SK-MEL-5 (cell line): Measurements from ENCODE around the gene AAMP. TPM values are rescaled to one million over a fixed set of nuclear protein-coding genes. Genes with fewer than 3 reads are reported as not detected.
"Not testable (repeated sequence)": the region's sequence is repeated elsewhere in the genome, so short reads cannot be mapped to it uniquely, and the experiment has no call there.

Experiments used
- DNase-seq: peaks from one replicate; pipeline ENCODE4 v3.0.0-alpha.2; 2016; ENCODE audit warnings: low read depth, low spot score
- in situ Hi-C: cut with HindIII; loops from 2 replicates; pipeline ENCODE4 v1.10.0; 2016; ENCODE audit warnings: low sequenced_read_pairs, high pct_unique_total_duplicates, low pct_unique_long_range_greater_than_20kb
- total RNA-seq: library from RNA; depleted of rRNA; stranded (reverse); fragments of >200 nt; shearing (Covaris generic); gene quantifications from 2 replicates; pipeline ENCODE4 v1.2.3, GENCODE V29; 2014

Gene AAMP
- total RNA-seq, 1 experiment from 2014 or later = 153 TPM

GRCh38 chr2:218281449-218281848, 11.5 kb upstream of the AAMP start:
- in situ Hi-C loops = no loop called here

DNA sequence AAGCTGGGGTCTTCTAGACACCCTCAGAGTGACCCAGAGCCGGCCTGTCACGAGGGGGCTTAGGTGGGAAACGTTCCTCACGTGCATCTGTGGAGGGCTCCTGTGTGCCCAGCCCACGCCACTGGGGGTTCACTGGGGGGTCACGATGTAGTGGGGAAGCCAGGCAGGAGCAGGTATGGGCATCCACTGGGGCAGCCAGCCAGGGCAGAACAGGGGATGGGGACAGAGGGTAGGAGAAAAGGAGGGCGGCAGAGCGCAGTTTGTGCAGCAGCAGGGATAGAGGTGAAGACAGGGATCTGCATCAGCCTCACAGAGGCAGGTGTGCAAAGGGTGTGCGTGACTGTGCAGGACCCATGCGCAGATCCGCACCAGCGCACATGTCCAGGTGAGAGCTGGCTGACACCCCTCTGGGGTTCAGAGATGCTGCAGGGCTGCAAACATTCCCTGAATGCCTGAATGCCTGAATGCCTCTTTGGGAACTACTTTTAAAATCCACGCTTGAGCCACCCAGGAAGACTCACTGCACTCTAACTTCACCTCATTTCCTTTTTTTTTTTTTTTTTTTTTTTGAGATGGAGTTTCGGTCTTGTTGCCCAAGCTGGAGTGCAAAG, 10.4 kb upstream of the AAMP start:
- no peak for DNase-seq
- in situ Hi-C loops = no loop called here

More at GRCh38 chr2:218281449-218281848, 11.5 kb upstream of the AAMP start:
- DNase-seq = no peak

- in situ Hi-C loops = no loop called here
- no peak for DNase-seq
These were observed 8.8 kb upstream of the AAMP start for GRCh38 chr2:218278531-218279360.

DNA sequence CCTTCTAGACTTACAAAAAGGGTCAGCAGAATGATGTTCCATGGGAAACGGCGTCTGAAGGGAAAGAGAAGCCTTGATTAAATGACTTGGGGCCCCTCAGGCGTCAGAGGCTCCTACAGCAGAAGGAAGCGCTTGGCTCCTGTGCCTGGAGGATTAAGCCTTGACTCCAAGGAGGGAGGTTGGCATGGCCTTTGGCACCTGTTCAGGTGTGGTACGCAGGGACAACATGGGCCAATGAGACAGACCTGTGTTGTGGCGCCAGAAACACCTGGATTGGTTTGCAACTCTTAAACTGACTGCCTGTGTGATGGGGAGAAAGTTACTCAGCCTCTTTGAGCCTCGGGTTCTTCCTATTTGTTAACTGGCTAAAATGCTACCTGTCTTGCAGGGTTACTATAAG, 8.0 kb upstream of the AAMP start:
- in situ Hi-C loops = no loop called here
- no peak for DNase-seq

DNA sequence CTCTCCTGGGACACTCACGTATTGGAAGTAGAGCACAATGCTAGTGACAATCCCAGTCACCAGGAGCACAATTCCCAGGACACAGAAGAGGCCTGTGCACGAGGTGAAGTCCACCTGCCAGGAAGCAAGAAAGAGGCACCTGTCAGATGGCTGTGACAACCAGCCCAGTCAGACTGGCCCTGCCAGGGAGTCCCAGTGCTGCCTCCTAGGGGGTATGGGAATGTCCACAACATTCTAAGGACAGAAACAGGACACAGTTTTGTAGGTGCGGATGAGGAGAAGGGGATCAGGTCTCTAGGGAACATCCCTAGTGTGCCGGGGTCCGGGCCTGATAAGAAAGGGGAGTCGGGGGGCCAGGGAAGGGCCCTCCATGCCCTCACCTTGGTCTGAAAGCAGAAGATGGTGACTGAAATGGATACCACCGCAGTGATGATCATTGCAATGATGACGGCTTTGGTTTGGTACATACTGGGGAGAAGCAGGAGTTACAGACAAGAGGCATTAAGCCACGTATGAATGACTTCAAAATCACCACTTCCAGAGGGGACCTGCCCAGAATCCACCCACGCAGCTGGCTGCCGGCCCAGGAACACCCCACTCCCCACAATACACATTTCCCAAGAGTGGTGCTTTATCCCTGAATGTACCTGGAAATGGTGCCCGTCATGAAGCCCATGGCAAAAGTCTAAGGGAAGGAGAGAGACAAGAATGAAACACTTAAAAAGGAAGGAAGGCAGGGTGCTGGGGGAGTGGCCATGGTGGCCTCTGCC, 7.2 kb upstream of the AAMP start:
- in situ Hi-C loops = no loop called here
- DNase-seq = no peak

DNA sequence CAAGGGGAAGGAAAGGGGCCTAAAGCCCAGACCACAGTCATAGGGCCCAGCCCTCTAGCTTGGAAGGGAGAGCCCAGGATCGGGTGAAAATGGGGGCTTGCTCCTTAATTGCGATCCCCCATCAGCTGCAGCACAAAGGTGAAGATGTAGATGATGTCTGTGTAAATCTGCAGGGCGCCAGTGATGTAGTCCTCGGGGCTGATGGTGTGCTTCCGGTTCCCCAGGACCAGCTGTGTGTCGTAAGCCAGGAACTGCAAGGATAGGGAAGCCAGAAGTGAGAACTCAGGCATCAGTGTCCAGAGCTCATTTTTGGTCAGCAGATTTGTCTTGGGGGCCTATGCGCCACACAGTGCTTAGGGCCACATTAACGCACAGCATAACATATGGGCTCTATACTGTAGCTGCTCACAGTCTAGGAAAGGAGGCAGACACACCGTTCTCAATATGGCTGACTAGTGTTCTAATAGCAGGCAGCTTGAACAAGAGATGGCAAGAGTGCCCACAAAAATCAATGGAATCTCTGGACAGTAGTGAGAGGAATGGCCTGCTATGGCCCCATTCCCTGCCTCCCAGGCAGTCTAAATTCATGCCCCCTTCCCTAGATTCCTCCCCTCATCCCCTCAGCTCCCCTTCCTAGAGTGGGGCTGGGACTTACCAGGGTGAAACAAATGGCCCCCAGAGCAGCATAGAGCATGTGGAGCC, 5.6 kb upstream of the AAMP start:
- in situ Hi-C loops = no loop called here
- no peak for DNase-seq

- DNase-seq = no peak
- in situ Hi-C loops = no loop called here
These were observed 4.6 kb upstream of the AAMP start for GRCh38 chr2:218274586-218274985.

DNA sequence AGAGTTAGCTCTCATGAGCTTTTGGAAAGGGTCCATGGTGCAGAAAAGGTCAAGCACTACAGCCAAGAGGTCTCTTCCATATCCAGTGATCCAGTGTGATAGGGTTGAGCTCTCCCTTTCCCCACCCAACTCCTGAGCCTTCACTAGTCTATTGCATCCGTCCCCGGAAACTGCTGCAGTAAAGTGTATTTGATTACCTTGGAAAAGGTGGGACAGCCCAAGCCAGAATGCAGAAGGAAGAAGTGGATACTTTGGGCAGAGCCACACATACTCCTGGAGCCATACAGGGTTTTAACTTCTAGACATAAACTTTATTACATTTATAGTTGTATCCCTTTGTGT, 3.9 kb upstream of the AAMP start:
- in situ Hi-C loops = no loop called here
- DNase-seq = no peak

GRCh38 chr2:218273214-218273907, 3.4 kb upstream of the AAMP start:
- in situ Hi-C loops, DNase-seq: not testable (repeated sequence)

- in situ Hi-C loops = no loop called here
- DNase-seq = peak; percentile 94
These were observed 2.7 kb upstream of the AAMP start for GRCh38 chr2:218272531-218273212.

DNA sequence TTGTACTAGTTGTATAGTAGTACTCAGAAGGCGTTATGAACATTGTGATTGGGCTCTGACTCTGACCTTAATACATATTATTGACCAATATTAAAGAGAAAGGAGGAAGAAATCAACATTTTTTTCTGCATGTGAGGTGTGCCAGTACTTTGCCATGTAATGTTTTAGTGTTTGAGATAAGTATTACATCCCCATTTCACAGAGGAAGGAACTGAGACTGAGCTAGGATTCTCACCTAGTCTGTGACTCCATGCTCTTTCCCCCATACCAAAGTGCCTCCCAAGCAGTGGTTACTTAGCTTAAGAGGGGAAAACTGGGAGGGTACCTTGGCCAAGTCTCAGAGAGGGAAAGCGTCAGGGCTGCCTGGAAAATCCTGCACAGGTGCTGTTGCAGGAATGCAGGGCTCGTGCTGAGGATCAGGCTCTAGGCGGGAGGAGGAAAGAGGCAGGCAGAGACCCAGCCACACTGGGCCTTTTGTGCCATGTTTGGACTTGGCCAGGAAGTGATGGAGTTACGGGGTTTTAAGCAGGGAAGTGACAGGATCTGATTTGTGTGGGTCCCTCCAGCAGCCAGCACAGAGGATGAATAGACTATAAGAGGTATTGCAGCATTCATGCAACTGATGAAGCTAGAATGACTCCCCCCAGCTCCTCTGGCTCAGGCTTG, 2.1 kb upstream of the AAMP start:
- DNase-seq = no peak
- in situ Hi-C loops = no loop called here

- in situ Hi-C loops = no loop called here
- DNase-seq = no peak
These were observed 1.5 kb upstream of the AAMP start for GRCh38 chr2:218271487-218271797.

- DNase-seq = no peak
- in situ Hi-C loops = no loop called here
These were observed 967 bp upstream of the AAMP start for GRCh38 chr2:218270721-218271486.

- DNase-seq = no peak
- in situ Hi-C loops = no loop called here
These were observed 2.7 kb downstream of the AAMP start for GRCh38 chr2:218267259-218267658.

- DNase-seq = no peak
These were observed 3.5 kb downstream of the AAMP start for GRCh38 chr2:218266316-218266979.

GRCh38 chr2:218265626-218266025, 4.3 kb downstream of the AAMP start:
- in situ Hi-C loops = no loop called here
- DNase-seq = no peak

More at GRCh38 chr2:218266316-218266979, 3.5 kb downstream of the AAMP start:
- in situ Hi-C loops = no loop called here
